Neural cell (in vitro differentiated cells): Measurements from ENCODE around the gene PRKCA.

ENCODE experiments used
- EP300 ChIP-seq: fragments of 450-650 bp; conservative IDR thresholded peaks from 2 replicates; pipeline ENCODE4 v1.6.1; 2014; ENCODE audit warnings: antibody characterized with exemption, mild to moderate bottlenecking, moderate library complexity; ENCODE audit not compliant: poor library complexity, severe bottlenecking
- EZH2 ChIP-seq: fragments of 200-600, 300-800 bp; shearing (Covaris generic), sonication (generic); IDR thresholded peaks from 2 replicates; pipeline ENCODE4 v1.6.1; 2014; ENCODE audit warnings: antibody characterized with exemption, low read length, borderline replicate concordance, mild to moderate bottlenecking; ENCODE audit not compliant: insufficient read depth, poor library complexity, severe bottlenecking
- POLR2AphosphoS5 ChIP-seq: IDR thresholded peaks from 2 replicates; pipeline ENCODE4 v1.6.1; 2012
- RAD21 ChIP-seq: fragments of 450-650 bp; conservative IDR thresholded peaks from 2 replicates; pipeline ENCODE4 v1.6.1; 2014; ENCODE audit warnings: antibody characterized with exemption, mild to moderate bottlenecking, moderate library complexity
- TF ChIP-seq, protein P1 (sequence below): fragments of 450-650 bp; IDR thresholded peaks from 2 replicates; pipeline ENCODE4 v1.5.1; 2014; ENCODE audit warnings: antibody characterized with exemption, mild to moderate bottlenecking, moderate library complexity; ENCODE audit not compliant: poor library complexity, severe bottlenecking

DNA sequence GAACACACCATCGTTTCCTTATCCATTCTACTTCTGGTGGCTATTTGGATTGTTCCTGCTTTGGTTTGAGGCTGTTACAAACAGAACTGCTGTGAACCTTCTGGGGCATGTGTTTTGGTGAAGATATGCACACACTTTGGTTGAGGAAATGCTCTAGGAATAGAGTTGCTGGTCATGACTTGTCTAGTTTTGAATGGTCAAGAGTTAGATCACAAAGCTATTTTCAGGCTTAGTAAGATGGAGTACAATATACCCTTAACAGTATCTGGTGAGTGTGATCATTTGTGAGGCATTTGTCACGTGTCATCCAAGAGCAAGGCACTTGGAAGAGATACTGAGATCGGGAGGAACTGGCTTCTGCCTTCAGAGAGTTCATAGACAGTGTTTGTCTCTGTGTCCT, 485.5 kb downstream of the PRKCA start:
- TF ChIP-seq, protein P1, sequence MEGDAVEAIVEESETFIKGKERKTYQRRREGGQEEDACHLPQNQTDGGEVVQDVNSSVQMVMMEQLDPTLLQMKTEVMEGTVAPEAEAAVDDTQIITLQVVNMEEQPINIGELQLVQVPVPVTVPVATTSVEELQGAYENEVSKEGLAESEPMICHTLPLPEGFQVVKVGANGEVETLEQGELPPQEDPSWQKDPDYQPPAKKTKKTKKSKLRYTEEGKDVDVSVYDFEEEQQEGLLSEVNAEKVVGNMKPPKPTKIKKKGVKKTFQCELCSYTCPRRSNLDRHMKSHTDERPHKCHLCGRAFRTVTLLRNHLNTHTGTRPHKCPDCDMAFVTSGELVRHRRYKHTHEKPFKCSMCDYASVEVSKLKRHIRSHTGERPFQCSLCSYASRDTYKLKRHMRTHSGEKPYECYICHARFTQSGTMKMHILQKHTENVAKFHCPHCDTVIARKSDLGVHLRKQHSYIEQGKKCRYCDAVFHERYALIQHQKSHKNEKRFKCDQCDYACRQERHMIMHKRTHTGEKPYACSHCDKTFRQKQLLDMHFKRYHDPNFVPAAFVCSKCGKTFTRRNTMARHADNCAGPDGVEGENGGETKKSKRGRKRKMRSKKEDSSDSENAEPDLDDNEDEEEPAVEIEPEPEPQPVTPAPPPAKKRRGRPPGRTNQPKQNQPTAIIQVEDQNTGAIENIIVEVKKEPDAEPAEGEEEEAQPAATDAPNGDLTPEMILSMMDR: no peak
- TF ChIP-seq RAD21 (no peak), EP300 (no peak), POLR2AphosphoS5 (no peak), EZH2 (no peak)
